Heart left ventricle (tissue), 13 donors: ENCODE results near the gene GRK3.

Experiments
- CTCF ChIP-seq, 12 donors: fragments of 200-600 bp; sonication (generic) in 4 of 12; IDR thresholded peaks; one replicate each; pipeline versions ENCODE4 v1.5.0 to v1.8.0; 2018 to 2022; ENCODE audit warnings: antibody characterized with exemption in 12 of 12, mild to moderate bottlenecking in 5 of 12
- POLR2A ChIP-seq, 2 donors: fragments of 450-650 bp; IDR thresholded peaks; one replicate each; pipeline ENCODE4 v1.6.1; 2017; ENCODE audit warnings: antibody characterized with exemption in 2 of 2, mild to moderate bottlenecking in 2 of 2, moderate library complexity in 2 of 2
- donor health status: ischemic (EF 13 %, LVEDD 7.1; RV severe dilation, severe dysfunction).
- donor health status: DM: no; HTN: yes; CAD: no.
- donor health status: DM: no; HTN: no; CAD: no.
- donor health status: ischemic (EF 25% LVEDD 6.9; RV normal size, moderate dysfunction).
- donor health status: ischemic (EF 25% LVEDD 5.7; RV mildly dilated, moderate dysfunction).
- donor health status: ischemic (EF 35%, LVEDD 5.7; RV mildly dilated, moderate dysfunction).
- donor health status: nonischemic (EF 11% LVEDD 7.7; RV severe dilation, severe dysfunction).
- donor health status: DM: yes; HTN: yes; CAD: no.
- donor health status: PGD.
- donor health status: ischemic (EF 29% LVEDD 5.4; RV normal size, mild dysfunction).
- donor health status: nonischemic (EF 23%, LVEDD 6.1; RV moderate dilation, normal function).

DNA sequence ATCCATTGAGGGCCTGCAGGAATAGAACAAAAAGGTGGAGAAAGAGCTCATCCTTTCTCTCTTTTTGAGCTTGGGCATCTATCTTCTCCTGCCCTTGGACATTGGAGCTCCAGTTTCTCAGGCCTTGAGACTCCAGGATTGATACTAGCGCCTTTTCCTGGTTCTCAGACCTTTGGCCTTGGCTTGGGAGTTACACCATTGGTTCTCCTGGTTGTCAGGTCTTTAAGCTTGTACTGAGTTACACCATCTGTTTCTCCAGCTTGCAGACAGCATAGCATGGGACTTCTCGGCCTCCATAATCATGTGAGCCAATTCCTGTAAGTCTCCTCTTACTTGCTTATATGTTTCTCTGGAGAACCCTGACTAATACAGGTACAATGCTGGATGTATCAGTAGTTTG lies 72.6 kb downstream of the GRK3 start:
- TF ChIP-seq POLR2A (IDR thresholded peaks at IDR 0.05) (no peak), CTCF (IDR thresholded peaks at IDR 0.05) (no peak)
